Adrenal gland (tissue), 5 donors: Measurements from ENCODE around the gene CRACR2A.

Experiments used
- CTCF ChIP-seq, 6 experiments: fragments of 450-650 bp in 4 of 6; fragments of 200-600 bp in 2 of 6; sonication (generic) in 1 of 6; IDR thresholded peaks; 1 replicate in 5 of 6; 2 replicates in 1 of 6; pipeline versions ENCODE4 v1.5.1 to v1.8.0; 2016 to 2021; ENCODE audit warnings: antibody characterized with exemption in 6 of 6, mild to moderate bottlenecking in 2 of 6, moderate library complexity in 1 of 6
- POLR2A ChIP-seq, 2 donors: fragments of 450-650 bp; IDR thresholded peaks; one replicate each; pipeline ENCODE4 v1.6.1; 2017; ENCODE audit warnings: antibody characterized with exemption in 2 of 2, mild to moderate bottlenecking in 2 of 2, moderate library complexity in 1 of 2
- donor health status: DM: no; HTN: no; CAD: no.

DNA sequence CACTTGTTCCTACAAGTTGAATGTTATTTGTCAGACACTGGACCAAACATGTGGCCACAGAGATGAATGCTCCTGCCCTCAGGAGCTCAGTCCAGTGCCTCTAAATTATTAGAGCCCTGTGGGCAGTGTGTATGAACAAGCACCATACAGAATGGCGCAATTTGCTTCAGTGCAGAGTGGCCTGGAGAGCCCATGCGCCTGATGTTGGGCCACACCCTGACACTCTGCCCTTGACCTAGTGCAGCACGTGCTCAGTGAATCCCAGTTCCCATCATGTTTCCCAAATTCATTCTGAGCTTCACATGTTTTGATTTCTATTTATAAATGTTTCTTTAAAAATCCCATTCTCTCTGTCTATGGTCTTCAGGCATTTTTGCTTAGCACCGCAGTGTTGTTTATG lies 145.1 kb downstream of the CRACR2A start:
- TF ChIP-seq CTCF (IDR thresholded peaks at IDR 0.05) (no peak), POLR2A (IDR thresholded peaks at IDR 0.05) (no peak)
